ENCODE data around the gene CCDC68.

DNA sequence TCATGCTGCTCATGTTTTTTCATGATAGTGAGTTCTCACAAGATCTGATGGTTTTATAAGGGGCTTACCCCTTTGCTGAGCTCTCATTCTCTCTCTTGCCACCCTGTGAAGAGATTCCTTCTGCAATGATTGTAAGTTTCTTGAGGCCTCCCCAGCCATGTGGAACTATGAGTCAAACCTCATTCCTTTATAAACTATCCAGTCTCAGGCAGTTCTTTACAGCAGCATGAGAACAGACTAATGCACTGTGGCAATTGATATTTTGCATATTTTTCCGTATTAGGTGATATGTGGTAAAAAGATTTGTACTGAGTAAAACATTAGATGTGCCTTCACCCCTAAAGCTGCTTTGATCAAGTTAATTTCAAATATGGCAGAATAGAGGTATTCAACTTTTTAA lies 82.2 kb downstream of the CCDC68 start:
- no peak for TF ChIP-seq POLR2A (IDR thresholded peaks at IDR 0.05; ENCODE audit: low read depth, low read length)
- no peak for TF ChIP-seq TAF1 (IDR thresholded peaks at IDR 0.05; ENCODE audit: borderline replicate concordance, low read depth, low read length)
